HuH-7 (cell line): ENCODE data around the gene ANKRD24.
"Not testable (repeated sequence)": the region's sequence is repeated elsewhere in the genome, so short reads cannot be mapped to it uniquely, and the experiment has no call there.

ENCODE experiments used
- DNase-seq: peaks from one replicate; pipeline ENCODE4 v3.0.0; 2011; ENCODE audit warnings: low spot score

The ANKRD24 gene

GRCh38 chr19:4182084-4182810 is at the start of gene ANKRD24, which contains the start of gene SIRT6:
TSS of gene ANKRD24 (plus strand) at chr19:4182689. CDS start at chr19:4186426, 3,737 bp downstream.
TSS of gene SIRT6 (minus strand) at chr19:4182563. CDS start at chr19:4182539, 24 bp downstream.
- DNase-seq: peak; percentile 96

- no peak for DNase-seq
These were observed 48.1 kb upstream of the ANKRD24 start for GRCh38 chr19:4134351-4134750.

- not testable (repeated sequence) for DNase-seq
These were observed 47.1 kb upstream of the ANKRD24 start for GRCh38 chr19:4135386-4135785.

GRCh38 chr19:4136680-4137088 is 45.8 kb upstream of the ANKRD24 start:
- DNase-seq: no peak

- DNase-seq: no peak
These were observed 44.0 kb upstream of the ANKRD24 start for GRCh38 chr19:4138445-4138844.

- peak; percentile 46 for DNase-seq
These were observed 42.8 kb upstream of the ANKRD24 start for GRCh38 chr19:4139614-4140236.

GRCh38 chr19:4140237-4140711 is 42.2 kb upstream of the ANKRD24 start:
- DNase-seq: peak; percentile 66

- not testable (repeated sequence) for DNase-seq
These were observed 39.6 kb upstream of the ANKRD24 start for GRCh38 chr19:4142916-4143315.

- no peak for DNase-seq
These were observed 37.7 kb upstream of the ANKRD24 start for GRCh38 chr19:4144666-4145249.

GRCh38 chr19:4149518-4150288 is 32.8 kb upstream of the ANKRD24 start:
- DNase-seq: no peak

GRCh38 chr19:4151623-4152022 is 30.9 kb upstream of the ANKRD24 start:
- no peak for DNase-seq

GRCh38 chr19:4152241-4152998 is 30.1 kb upstream of the ANKRD24 start:
- no peak for DNase-seq

- no peak for DNase-seq
These were observed 27.7 kb upstream of the ANKRD24 start for GRCh38 chr19:4154571-4155312.

GRCh38 chr19:4157164-4157563 is 25.3 kb upstream of the ANKRD24 start:
- DNase-seq: no peak

GRCh38 chr19:4157971-4158370 is 24.5 kb upstream of the ANKRD24 start:
- DNase-seq: not testable (repeated sequence)

- DNase-seq: no peak
These were observed 20.9 kb upstream of the ANKRD24 start for GRCh38 chr19:4161415-4162077.

GRCh38 chr19:4164262-4164661 is 18.2 kb upstream of the ANKRD24 start:
- no peak for DNase-seq

GRCh38 chr19:4171676-4172075 is 10.8 kb upstream of the ANKRD24 start:
- DNase-seq: no peak

GRCh38 chr19:4172861-4173473 is 9.5 kb upstream of the ANKRD24 start:
- no peak for DNase-seq
